HEK293 (cell line): Measurements from ENCODE around the gene ATP5F1D.

Experiments used
- BCL11A ChIP-seq: fragments of 450-650 bp; formaldehyde crosslinking; IDR thresholded peaks from 2 replicates; pipeline ENCODE4 v1.5.1; 2016; ENCODE audit warnings: low read depth, missing biosample characterization, missing genetic modification characterization
- EGR2 ChIP-seq: fragments of 450-650 bp; formaldehyde crosslinking; IDR thresholded peaks from 2 replicates; pipeline ENCODE4 v1.5.1; 2016; ENCODE audit warnings: low read depth, missing biosample characterization, missing genetic modification characterization
- KLF9 ChIP-seq: fragments of 450-650 bp; formaldehyde crosslinking; IDR thresholded peaks from 2 replicates; pipeline ENCODE4 v1.5.1; 2016; ENCODE audit warnings: missing biosample characterization, missing genetic modification characterization, low read depth
- PRDM4 ChIP-seq: fragments of 450-650 bp; formaldehyde crosslinking; IDR thresholded peaks from 2 replicates; pipeline ENCODE4 v1.5.1; 2017; ENCODE audit warnings: missing biosample characterization, missing genetic modification characterization
- SP2 ChIP-seq: fragments of 450-650 bp; formaldehyde crosslinking; IDR thresholded peaks from 2 replicates; pipeline ENCODE4 v1.5.1; 2016; ENCODE audit warnings: missing biosample characterization, missing genetic modification characterization
- SP7 ChIP-seq: fragments of 450-650 bp; formaldehyde crosslinking; IDR thresholded peaks from 2 replicates; pipeline ENCODE4 v1.5.1; 2016; ENCODE audit warnings: missing biosample characterization, missing genetic modification characterization
- TSHZ1 ChIP-seq: fragments of 450-650 bp; formaldehyde crosslinking; IDR thresholded peaks from 2 replicates; pipeline ENCODE4 v1.5.1; 2016; ENCODE audit warnings: missing biosample characterization, missing genetic modification characterization, borderline replicate concordance
- WT1 ChIP-seq: fragments of 450-650 bp; formaldehyde crosslinking; IDR thresholded peaks from 2 replicates; pipeline ENCODE4 v1.5.1; 2016; ENCODE audit warnings: missing biosample characterization, missing genetic modification characterization
- ZBTB7A ChIP-seq: fragments of 450-650 bp; formaldehyde crosslinking; IDR thresholded peaks from 2 replicates; pipeline ENCODE4 v1.5.1; 2016; ENCODE audit warnings: low read depth, missing biosample characterization, missing genetic modification characterization
- ZBTB8A ChIP-seq: fragments of 450-650 bp; formaldehyde crosslinking; IDR thresholded peaks from 2 replicates; pipeline ENCODE4 v1.5.1; 2016; ENCODE audit warnings: missing biosample characterization, missing genetic modification characterization
- ZIC2 ChIP-seq: fragments of 450-650 bp; formaldehyde crosslinking; IDR thresholded peaks from 2 replicates; pipeline ENCODE4 v1.5.1; 2016; ENCODE audit warnings: missing biosample characterization, missing genetic modification characterization
- ZNF140 ChIP-seq: fragments of 450-650 bp; formaldehyde crosslinking; IDR thresholded peaks from 2 replicates; pipeline ENCODE4 v1.5.1; 2016; ENCODE audit warnings: missing biosample characterization, missing genetic modification characterization
- ZNF146 ChIP-seq: fragments of 450-650 bp; formaldehyde crosslinking; IDR thresholded peaks from 2 replicates; pipeline ENCODE4 v1.5.1; 2016; ENCODE audit warnings: missing biosample characterization, missing genetic modification characterization
- ZNF184 ChIP-seq: fragments of 450-650 bp; IDR thresholded peaks from 2 replicates; pipeline ENCODE4 v1.5.1; 2018; ENCODE audit warnings: missing biosample characterization, mild to moderate bottlenecking, missing genetic modification characterization
- ZNF19 ChIP-seq: fragments of 450-650 bp; formaldehyde crosslinking; IDR thresholded peaks from 2 replicates; pipeline ENCODE4; 2016; ENCODE audit warnings: missing biosample characterization, missing genetic modification characterization, low read depth
- ZNF2 ChIP-seq: fragments of 450-650 bp; formaldehyde crosslinking; IDR thresholded peaks from 2 replicates; pipeline ENCODE4 v1.5.1; 2016; ENCODE audit warnings: missing biosample characterization, missing genetic modification characterization
- ZNF202 ChIP-seq: fragments of 450-650 bp; formaldehyde crosslinking; IDR thresholded peaks from 2 replicates; pipeline ENCODE4 v1.5.1; 2016; ENCODE audit warnings: missing biosample characterization, missing genetic modification characterization, borderline replicate concordance
- ZNF24 ChIP-seq: fragments of 450-650 bp; formaldehyde crosslinking; IDR thresholded peaks from 2 replicates; pipeline ENCODE4 v1.5.1; 2016; ENCODE audit warnings: missing biosample characterization, missing genetic modification characterization
- ZNF423 ChIP-seq: fragments of 450-650 bp; formaldehyde crosslinking; IDR thresholded peaks from 2 replicates; pipeline ENCODE4 v1.5.1; 2016; ENCODE audit warnings: missing biosample characterization, missing genetic modification characterization
- ZNF488 ChIP-seq: fragments of 450-650 bp; formaldehyde crosslinking; IDR thresholded peaks from 2 replicates; pipeline ENCODE4 v1.5.1; 2016; ENCODE audit warnings: missing biosample characterization, missing genetic modification characterization
- ZNF530 ChIP-seq: fragments of 450-650 bp; formaldehyde crosslinking; IDR thresholded peaks from 2 replicates; pipeline ENCODE4 v1.5.1; 2016; ENCODE audit warnings: low read depth, missing biosample characterization, missing genetic modification characterization
- ZNF548 ChIP-seq: fragments of 450-650 bp; formaldehyde crosslinking; IDR thresholded peaks from 2 replicates; pipeline ENCODE4 v1.5.1; 2016; ENCODE audit warnings: missing biosample characterization, missing genetic modification characterization
- ZNF768 ChIP-seq: fragments of 450-650 bp; formaldehyde crosslinking; IDR thresholded peaks from 2 replicates; pipeline ENCODE4 v1.5.1; 2018; ENCODE audit warnings: missing biosample characterization, mild to moderate bottlenecking, missing genetic modification characterization
- ZNF785 ChIP-seq: fragments of 450-650 bp; formaldehyde crosslinking; IDR thresholded peaks from 2 replicates; pipeline ENCODE4 v1.5.1; 2016; ENCODE audit warnings: missing biosample characterization, missing genetic modification characterization
- ZSCAN23 ChIP-seq: fragments of 450-650 bp; formaldehyde crosslinking; IDR thresholded peaks from 2 replicates; pipeline ENCODE4 v1.5.1; 2016; ENCODE audit warnings: missing biosample characterization, missing genetic modification characterization
- ZSCAN30 ChIP-seq: fragments of 450-650 bp; IDR thresholded peaks from 2 replicates; pipeline ENCODE4 v1.5.1; 2018; ENCODE audit warnings: missing biosample characterization, mild to moderate bottlenecking, missing genetic modification characterization, moderate library complexity
- TF ChIP-seq, protein P1 (sequence below): fragments of 450-650 bp; formaldehyde crosslinking; IDR thresholded peaks from 2 replicates; pipeline ENCODE4 v1.5.1; 2016; ENCODE audit warnings: missing biosample characterization, missing genetic modification characterization
- TF ChIP-seq, protein P2 (sequence below): fragments of 450-650 bp; formaldehyde crosslinking; IDR thresholded peaks from 2 replicates; pipeline ENCODE4 v1.5.1; 2016; ENCODE audit warnings: missing biosample characterization, missing genetic modification characterization

The ATP5F1D gene

DNA sequence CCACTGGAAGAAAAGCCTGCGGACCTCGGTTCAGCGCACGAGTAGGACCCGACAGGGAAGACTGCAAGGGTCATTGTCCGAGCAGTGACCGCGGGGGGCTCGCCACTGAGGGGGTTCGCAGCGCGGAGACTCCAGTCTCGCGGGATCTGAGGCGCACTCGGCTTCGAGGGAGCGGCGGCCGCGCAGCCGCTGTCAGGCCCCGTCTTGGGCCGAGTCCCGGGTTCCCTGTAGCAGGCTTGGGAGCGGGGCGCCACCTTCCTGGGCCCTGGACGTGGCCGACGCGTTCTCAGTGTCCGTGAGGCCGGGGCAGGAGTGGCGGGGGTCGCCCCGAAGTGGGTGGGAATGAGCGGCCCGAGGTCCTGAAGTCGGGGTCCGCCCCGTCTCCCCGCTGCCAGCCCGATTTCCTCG lies 33.3 kb downstream of the ATP5F1D start (continued):
- TF ChIP-seq ZNF146 (peak; percentile 40; the same call in 1 of the 2 replicates), ZIC2 (no peak), SP2 (peak; percentile 33; the same call in 1 of the 2 replicates), ZNF768 (tag by site-specific recombination) (peak; percentile 26; the same call in 1 of the 2 replicates), ZNF184 (tag by site-specific recombination) (no peak), ZNF24 (tag by site-specific recombination) (peak; percentile 80), ZNF548 (tag by site-specific recombination) (no peak), ZSCAN30 (tag by site-specific recombination) (no peak), WT1 (tag by site-specific recombination) (peak; percentile 69), ZNF202 (tag by site-specific recombination) (no peak), SP7 (tag by site-specific recombination) (peak; percentile 70), BCL11A (peak; percentile 82; the same call in 1 of the 2 replicates), ZBTB7A (peak; percentile 95), ZNF19 (tag by site-specific recombination) (no peak), ZNF140 (no peak), ZSCAN23 (peak; percentile 81; the same call in 1 of the 2 replicates), TSHZ1 (tag by site-specific recombination) (peak; percentile 44; the same call in 1 of the 2 replicates), ZNF488 (0 out of 2 replicates have a peak, but pooled peaks have one; percentile 20), KLF9 (peak; percentile 20), ZBTB8A (no peak), ZNF785 (tag by site-specific recombination) (peak; percentile 80; the same call in 1 of the 2 replicates), EGR2 (tag by site-specific recombination) (peak; percentile 41; the same call in 1 of the 2 replicates), ZNF530 (tag by site-specific recombination) (no peak), ZNF423 (tag by site-specific recombination) (peak; percentile 19; the same call in 1 of the 2 replicates), PRDM4 (peak; percentile 14; the same call in 1 of the 2 replicates), ZNF2 (tag by site-specific recombination) (peak; percentile 92)
- TF ChIP-seq, protein P1, sequence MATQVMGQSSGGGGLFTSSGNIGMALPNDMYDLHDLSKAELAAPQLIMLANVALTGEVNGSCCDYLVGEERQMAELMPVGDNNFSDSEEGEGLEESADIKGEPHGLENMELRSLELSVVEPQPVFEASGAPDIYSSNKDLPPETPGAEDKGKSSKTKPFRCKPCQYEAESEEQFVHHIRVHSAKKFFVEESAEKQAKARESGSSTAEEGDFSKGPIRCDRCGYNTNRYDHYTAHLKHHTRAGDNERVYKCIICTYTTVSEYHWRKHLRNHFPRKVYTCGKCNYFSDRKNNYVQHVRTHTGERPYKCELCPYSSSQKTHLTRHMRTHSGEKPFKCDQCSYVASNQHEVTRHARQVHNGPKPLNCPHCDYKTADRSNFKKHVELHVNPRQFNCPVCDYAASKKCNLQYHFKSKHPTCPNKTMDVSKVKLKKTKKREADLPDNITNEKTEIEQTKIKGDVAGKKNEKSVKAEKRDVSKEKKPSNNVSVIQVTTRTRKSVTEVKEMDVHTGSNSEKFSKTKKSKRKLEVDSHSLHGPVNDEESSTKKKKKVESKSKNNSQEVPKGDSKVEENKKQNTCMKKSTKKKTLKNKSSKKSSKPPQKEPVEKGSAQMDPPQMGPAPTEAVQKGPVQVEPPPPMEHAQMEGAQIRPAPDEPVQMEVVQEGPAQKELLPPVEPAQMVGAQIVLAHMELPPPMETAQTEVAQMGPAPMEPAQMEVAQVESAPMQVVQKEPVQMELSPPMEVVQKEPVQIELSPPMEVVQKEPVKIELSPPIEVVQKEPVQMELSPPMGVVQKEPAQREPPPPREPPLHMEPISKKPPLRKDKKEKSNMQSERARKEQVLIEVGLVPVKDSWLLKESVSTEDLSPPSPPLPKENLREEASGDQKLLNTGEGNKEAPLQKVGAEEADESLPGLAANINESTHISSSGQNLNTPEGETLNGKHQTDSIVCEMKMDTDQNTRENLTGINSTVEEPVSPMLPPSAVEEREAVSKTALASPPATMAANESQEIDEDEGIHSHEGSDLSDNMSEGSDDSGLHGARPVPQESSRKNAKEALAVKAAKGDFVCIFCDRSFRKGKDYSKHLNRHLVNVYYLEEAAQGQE (tag by site-specific recombination), result no peak
- TF ChIP-seq, protein P2, sequence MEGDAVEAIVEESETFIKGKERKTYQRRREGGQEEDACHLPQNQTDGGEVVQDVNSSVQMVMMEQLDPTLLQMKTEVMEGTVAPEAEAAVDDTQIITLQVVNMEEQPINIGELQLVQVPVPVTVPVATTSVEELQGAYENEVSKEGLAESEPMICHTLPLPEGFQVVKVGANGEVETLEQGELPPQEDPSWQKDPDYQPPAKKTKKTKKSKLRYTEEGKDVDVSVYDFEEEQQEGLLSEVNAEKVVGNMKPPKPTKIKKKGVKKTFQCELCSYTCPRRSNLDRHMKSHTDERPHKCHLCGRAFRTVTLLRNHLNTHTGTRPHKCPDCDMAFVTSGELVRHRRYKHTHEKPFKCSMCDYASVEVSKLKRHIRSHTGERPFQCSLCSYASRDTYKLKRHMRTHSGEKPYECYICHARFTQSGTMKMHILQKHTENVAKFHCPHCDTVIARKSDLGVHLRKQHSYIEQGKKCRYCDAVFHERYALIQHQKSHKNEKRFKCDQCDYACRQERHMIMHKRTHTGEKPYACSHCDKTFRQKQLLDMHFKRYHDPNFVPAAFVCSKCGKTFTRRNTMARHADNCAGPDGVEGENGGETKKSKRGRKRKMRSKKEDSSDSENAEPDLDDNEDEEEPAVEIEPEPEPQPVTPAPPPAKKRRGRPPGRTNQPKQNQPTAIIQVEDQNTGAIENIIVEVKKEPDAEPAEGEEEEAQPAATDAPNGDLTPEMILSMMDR (tag by site-specific recombination), result peak; percentile 48
